NCI-H2029 (cell line): Measurements from ENCODE around the gene TRABD.
A peak's percentile ranks its signal among the peaks of the same experiment; 100 is the strongest.

ENCODE experiments used
- DNase-seq: peaks from one replicate; lab custom pipeline; 2025; lab: John Stamatoyannopoulos, UW

Gene TRABD

DNA sequence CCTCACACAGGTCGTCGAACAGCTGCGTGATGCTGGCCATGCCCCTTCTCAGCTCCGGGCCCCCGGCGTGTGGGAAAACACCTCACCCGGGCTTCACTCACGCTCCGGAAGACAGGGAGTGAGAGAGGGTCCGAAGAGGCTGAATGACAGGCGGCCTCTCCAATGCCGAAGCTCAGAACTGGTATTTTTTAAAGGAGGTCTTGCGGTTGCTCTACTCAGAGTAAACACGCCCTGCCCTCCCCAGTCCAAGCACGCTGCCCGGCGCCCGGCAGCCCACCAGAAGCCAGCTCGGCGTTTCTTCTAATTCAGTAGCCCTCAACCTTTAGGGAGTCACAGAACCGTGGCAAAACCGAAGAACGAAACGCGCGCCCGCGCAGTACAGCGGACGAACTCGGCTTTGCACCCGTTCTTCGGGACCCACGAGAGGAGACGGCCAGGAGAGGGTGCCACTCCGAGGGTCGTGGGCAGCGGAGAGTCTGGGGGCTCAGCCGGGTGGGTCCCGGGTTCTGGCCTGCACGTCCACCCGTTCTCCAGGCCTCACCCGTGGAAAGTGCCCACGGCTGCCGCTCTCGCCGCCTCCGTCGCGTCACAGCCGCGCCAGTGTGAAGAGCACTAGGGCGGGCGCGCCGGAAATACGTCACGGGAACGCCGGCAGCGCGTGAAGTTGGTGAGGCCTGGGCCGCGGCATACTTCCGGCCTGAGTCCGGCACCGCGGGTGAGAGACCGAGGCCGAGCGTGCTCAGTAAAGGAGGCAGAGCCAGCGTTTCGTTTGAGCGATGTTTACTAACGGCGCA is 58.9 kb downstream of the TRABD start, which contains the start of gene TUBGCP6:
TUBGCP6 (minus strand) TSS at position 604 of the 794 bp plus-strand sequence; CDS start at position 40, 564 bp downstream.
- DNase-seq, result peak; percentile 75

GRCh38 chr22:50245214-50246072 is 59.7 kb downstream of the TRABD start:
- DNase-seq, result no peak

GRCh38 chr22:50246242-50247175 is 60.8 kb downstream of the TRABD start:
- no peak for DNase-seq

DNA sequence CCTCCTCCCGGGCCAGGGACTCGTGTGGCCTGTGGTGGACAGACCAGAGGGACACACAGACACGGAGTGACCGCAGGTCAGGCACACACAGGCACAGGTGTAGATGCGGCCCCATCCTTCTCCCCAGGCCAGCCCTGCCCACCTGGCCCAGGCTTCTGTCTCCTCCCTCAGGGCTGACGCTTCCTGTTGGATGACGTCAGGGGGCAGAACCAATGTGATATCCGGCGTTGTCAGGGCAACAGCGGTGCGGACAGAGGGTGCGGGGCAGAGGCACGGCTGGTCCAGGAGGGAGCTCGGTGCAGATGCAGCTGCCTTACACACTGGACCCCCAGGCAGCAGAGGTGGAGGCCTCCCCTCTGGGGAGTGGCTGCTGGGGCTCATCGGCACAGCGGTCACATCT is 62.0 kb downstream of the TRABD start:
- peak; percentile 69 for DNase-seq

DNA sequence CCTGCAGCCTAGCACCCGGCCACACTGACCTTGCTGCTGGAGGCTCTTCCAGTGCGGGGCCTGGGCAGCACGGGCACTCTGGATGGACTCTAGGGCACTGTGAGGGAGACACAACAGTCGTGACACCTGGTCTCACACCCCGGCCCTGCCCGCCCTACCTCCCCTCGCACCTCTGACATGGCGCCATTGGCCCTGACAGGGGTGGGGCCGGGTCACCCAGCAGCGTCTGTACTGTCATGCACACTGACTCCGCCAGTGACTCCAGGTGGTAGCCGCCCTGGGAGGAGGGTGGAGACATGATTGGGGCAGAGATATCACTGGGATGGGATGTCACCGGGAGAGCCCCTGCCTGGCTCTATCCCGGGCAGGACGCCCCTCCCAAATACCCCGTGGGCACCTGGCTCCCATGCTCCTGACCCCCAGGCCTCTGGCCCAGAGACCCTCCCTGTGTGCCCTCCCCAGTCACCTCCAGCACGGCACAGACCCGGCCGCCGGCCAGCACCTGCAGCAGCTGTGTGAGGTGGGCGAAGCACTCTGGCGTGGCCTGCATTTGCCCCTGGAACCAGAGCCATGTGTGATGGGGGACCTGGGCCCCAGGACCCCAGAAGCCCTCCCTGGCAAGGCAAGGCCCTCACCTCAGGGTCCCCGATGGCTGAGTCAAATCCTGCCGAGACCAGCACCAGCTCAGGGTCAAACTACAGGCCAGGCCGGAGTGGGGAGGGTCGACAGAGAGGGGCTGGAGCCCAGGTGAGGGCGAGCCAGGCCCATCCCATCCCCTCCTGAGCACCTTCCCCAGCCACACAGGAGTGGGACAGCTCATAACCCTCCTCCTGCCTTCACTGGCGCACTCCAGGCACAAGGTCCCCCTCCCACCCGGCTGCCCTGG is 62.7 kb downstream of the TRABD start:
- no peak for DNase-seq
